Ascending aorta (tissue), 2 donors: Measurements from ENCODE around the gene TTL. TPM values are rescaled to one million over a fixed set of nuclear protein-coding genes. Genes with fewer than 3 reads are reported as not detected.

ENCODE experiments used
- DNase-seq, 2 donors: peaks; one replicate each; pipeline ENCODE4 v3.0.0-alpha.2; 2019; ENCODE audit warnings: low spot score in 2 of 2
- H3K27ac ChIP-seq, 2 donors: fragments of 200-600 bp; sonication (generic); one replicate each; pipeline ENCODE4 v1.5.1; 2016 to 2017; ENCODE audit warnings: mild to moderate bottlenecking in 1 of 2
- H3K27me3 ChIP-seq: fragments of 200-600 bp; sonication (generic); one replicate; pipeline ENCODE4 v1.5.1; 2017
- H3K36me3 ChIP-seq, 2 donors: fragments of 200-600 bp; sonication (generic); one replicate each; pipeline ENCODE4 v1.5.1; 2016
- H3K4me1 ChIP-seq, 2 donors: fragments of 200-600 bp; sonication (generic); one replicate each; pipeline ENCODE4 v1.5.1; 2016 to 2017; ENCODE audit warnings: mild to moderate bottlenecking in 1 of 2
- H3K4me3 ChIP-seq, 2 donors: fragments of 200-600 bp; sonication (generic); one replicate each; pipeline ENCODE4 v1.5.1; 2016 to 2017; ENCODE audit warnings: mild to moderate bottlenecking in 1 of 2
- H3K9me3 ChIP-seq, 2 donors: fragments of 200-600 bp; sonication (generic); one replicate each; pipeline ENCODE4 v1.5.1; 2016
- intact Hi-C: fragments of 100-400 bp; cut with DNase I; formaldehyde crosslinking; loops from one replicate; pipeline ENCODE4 v1.15.1; 2023
- total RNA-seq: library from RNA; depleted of rRNA; stranded (reverse); fragments of >200 nt; gene quantifications from one replicate; pipeline ENCODE4 v1.1.0, GENCODE V29; 2016
- TF ChIP-seq, protein P1 (sequence below), 3 experiments: fragments of 200-600 bp in 2 of 3; fragments of 450-650 bp in 1 of 3; sonication (generic) in 2 of 3; IDR thresholded peaks; one replicate each; pipeline ENCODE4 v1.5.1; 2016 to 2019; ENCODE audit warnings: antibody characterized with exemption in 3 of 3, mild to moderate bottlenecking in 1 of 3, moderate library complexity in 1 of 3

The TTL gene
- total RNA-seq, 1 donor from 2014 or later = 3.2 TPM

DNA sequence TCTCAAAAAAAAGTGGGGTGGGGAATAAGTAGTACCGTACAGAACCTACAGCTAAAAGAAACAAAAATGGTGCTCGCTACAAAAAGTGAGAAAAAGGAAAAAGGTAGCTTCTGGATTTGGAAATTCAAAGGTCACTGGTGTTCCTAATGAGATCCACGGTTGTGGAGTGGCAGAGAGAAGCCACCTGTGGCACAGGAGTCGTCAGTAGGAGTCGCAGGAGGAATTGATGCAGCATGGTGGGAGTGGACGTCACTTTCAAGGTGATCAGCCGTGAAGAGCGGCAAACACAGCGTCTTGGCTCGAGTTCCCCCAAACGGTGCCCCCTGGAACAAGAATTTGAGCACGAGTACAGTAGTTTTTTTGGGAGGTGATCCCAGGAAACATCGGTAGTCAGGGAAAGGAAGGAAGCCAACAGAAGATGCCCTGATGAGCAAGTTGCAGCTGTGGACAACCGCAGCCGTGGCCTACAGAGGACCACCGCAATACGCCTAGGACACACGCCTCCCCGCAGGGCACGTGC, 1.4 kb upstream of the TTL start:
- Histone ChIP-seq H3K27me3 (no peaks in the 10 kb centered on the region), H3K36me3 (no peaks in the 10 kb centered on the region), H3K9me3 (no peaks in the 10 kb centered on the region), H3K4me1 (peaks cover 0 to 19% of the 10 kb centered on the region in 2 donors), H3K4me3 (peak overlapping the region; percentile 81 to 84), H3K27ac (peak overlapping the region; percentile 74 to 83)
- no peak for DNase-seq
- TF ChIP-seq, protein P1, sequence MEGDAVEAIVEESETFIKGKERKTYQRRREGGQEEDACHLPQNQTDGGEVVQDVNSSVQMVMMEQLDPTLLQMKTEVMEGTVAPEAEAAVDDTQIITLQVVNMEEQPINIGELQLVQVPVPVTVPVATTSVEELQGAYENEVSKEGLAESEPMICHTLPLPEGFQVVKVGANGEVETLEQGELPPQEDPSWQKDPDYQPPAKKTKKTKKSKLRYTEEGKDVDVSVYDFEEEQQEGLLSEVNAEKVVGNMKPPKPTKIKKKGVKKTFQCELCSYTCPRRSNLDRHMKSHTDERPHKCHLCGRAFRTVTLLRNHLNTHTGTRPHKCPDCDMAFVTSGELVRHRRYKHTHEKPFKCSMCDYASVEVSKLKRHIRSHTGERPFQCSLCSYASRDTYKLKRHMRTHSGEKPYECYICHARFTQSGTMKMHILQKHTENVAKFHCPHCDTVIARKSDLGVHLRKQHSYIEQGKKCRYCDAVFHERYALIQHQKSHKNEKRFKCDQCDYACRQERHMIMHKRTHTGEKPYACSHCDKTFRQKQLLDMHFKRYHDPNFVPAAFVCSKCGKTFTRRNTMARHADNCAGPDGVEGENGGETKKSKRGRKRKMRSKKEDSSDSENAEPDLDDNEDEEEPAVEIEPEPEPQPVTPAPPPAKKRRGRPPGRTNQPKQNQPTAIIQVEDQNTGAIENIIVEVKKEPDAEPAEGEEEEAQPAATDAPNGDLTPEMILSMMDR (IDR thresholded peaks at IDR 0.05) = no peak
- intact Hi-C loops = loop anchor here (1.0 to 5.0 kb wide), 4 partner anchors 62 to 223 kb away; partner anchors contain the start of genes POLR1B, SLC20A1 and ZC3H8

DNA sequence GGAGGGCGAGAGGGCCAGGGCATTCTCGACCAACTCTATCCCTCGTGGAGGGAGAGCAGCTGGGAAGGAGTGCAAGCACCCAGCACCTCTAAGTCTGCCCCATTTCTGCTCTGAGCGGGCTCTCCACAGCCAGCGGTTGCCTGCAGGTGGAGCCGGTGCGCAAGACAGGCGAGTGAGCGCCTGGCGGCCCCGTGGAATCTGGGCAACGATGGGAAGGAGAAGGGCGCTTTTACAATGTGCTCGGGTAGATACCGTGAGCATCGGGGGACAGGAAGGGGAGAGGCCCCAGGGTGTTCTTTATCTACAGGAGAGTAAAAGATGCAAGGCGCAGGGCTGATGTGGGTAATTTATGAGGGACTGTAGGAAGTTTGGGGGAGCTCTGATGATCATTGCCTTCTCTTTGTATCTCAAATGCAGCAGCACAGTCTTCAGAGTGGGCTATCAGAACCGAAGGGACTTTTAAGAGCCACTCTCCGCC, 867 bp upstream of the TTL start:
- H3K36me3 ChIP-seq = no peaks in the 10 kb centered on the region
- TF ChIP-seq, protein P1 (IDR thresholded peaks at IDR 0.05) = peak; percentile 57 to 91 (median 80)
- intact Hi-C loops = loop anchor here (2.0 to 5.0 kb wide), 3 partner anchors 102 to 224 kb away; partner anchors contain the start of genes SLC20A1 and ZC3H8
- H3K27ac ChIP-seq = peak overlapping the region; percentile 74 to 83
- H3K4me1 ChIP-seq = peaks cover 0 to 19% of the 10 kb centered on the region in 2 donors
- H3K27me3 ChIP-seq = no peaks in the 10 kb centered on the region
- H3K4me3 ChIP-seq = peak overlapping the region; percentile 81 to 84
- peak; percentile 22 to 88 for DNase-seq
- no peaks in the 10 kb centered on the region for H3K9me3 ChIP-seq

DNA sequence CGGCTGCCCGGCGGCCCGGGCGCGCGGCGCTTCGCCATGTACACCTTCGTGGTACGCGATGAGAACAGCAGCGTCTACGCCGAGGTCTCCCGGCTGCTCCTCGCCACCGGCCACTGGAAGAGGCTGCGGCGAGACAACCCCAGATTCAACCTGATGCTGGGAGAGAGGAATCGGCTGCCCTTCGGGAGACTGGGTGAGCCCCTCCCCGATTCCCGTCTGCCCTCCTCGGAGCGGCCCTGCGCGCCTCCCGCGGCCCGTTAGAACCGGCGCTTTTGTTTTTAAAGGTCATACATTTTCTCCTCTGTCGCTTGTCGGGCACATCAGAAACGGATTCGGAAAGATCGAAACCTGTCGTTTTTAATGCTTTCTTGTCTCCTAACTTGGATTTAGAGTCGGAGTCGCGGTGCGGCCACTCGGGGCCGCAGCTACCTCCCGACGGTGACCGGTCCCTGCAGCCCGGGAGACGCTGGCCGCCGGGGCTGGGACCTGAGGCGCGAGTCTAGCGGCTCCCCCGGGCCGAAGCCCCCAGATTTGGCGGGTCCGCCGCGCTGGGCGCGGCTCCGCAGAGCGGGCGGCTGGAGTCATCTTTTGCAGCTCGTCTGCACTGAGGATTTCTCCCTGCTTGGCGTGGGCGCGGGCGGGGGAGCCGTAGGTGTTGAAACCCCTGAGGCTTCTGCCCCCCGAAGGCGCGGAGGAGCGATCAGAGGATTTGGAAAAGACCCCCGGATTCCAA, 519 bp downstream of the TTL start:
- H3K36me3 ChIP-seq = no peaks in the 10 kb centered on the region
- peak in 1 of 2 donors; percentile 69 for DNase-seq
- H3K9me3 ChIP-seq = no peaks in the 10 kb centered on the region
- intact Hi-C loops = loop anchor here (5.0 kb wide), 2 partner anchors 165 to 225 kb away; partner anchors contain the start of genes SLC20A1 and ZC3H8
- H3K27me3 ChIP-seq = no peaks in the 10 kb centered on the region
- peak overlapping the region; percentile 81 to 96 for H3K4me3 ChIP-seq
- peaks cover 0 to 19% of the 10 kb centered on the region in 2 donors for H3K4me1 ChIP-seq
- TF ChIP-seq, protein P1 (IDR thresholded peaks at IDR 0.05) = no peak
- H3K27ac ChIP-seq = peak overlapping the region; percentile 83 to 89

DNA sequence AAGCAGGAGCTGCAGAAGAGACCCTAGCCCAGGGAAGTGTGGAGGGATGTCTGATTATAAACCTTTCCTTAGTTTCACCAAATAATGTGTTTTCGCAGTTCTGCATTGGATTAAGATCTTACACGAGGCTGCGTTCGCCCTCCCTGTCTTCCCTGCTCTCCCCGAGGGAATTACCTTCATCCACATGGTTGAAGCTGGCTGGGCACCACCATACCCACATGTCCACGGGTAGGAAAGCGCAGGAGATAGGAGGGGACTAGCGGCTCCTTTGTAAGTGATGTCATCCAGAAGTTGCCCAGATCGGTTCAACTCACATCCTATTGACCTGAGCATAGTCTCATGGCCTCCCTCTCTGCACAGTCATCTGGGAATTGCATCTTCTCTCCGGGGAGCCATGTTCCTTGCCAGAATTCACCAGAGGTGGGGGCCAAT, 1.1 kb downstream of the TTL start:
- H3K27ac ChIP-seq = peak overlapping the region; percentile 83 to 89
- intact Hi-C loops = loop anchor here (5.0 kb wide), 2 partner anchors 164 to 226 kb away; partner anchors contain the start of genes SLC20A1 and ZC3H8
- H3K9me3 ChIP-seq = no peaks in the 10 kb centered on the region
- H3K4me1 ChIP-seq = peaks cover 0 to 19% of the 10 kb centered on the region in 2 donors
- DNase-seq = no peak
- H3K27me3 ChIP-seq = no peaks in the 10 kb centered on the region
- TF ChIP-seq, protein P1 (IDR thresholded peaks at IDR 0.05) = no peak
- peak overlapping the region; percentile 81 to 96 for H3K4me3 ChIP-seq
- H3K36me3 ChIP-seq = peaks cover 0 to 3% of the 10 kb centered on the region in 2 donors

DNA sequence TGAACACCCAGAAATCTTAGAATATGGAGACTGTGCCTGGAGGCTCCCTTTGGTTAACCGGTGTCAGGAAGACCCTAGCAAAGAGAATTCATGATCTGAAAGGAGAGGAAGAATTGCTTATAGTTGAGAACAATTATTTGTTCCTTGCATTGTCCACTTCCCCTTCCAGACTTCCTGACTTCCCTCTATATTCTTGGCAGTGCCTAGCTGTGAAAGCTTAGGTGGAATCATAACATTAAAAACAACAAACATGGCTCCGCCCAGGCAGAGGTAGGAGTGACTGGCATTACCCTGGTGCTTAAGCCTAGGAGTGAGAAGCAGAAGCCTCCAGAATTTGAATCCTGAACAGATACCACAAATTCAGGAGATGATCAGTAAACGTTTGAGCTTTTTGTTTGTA, 1.9 kb downstream of the TTL start:
- Histone ChIP-seq H3K27me3 (no peaks in the 10 kb centered on the region), H3K36me3 (peaks cover 0 to 3% of the 10 kb centered on the region in 2 donors), H3K4me1 (peaks cover 0 to 19% of the 10 kb centered on the region in 2 donors), H3K4me3 (peak overlapping the region in 1 of 2 donors; percentile 96), H3K9me3 (no peaks in the 10 kb centered on the region), H3K27ac (no peak overlapping the region)
- intact Hi-C loops = loop anchor here (5.0 kb wide), 2 partner anchors 163 to 227 kb away; partner anchors contain the start of genes SLC20A1 and ZC3H8
- DNase-seq = no peak
- TF ChIP-seq, protein P1 (IDR thresholded peaks at IDR 0.05) = no peak
